ENCODE data around the gene NARF. TPM values are rescaled to one million over a fixed set of nuclear protein-coding genes. Genes with fewer than 3 reads are reported as not detected.

The NARF gene
- 45.5 to 57.0 TPM (median 48.6 TPM) in 5 replicates for total RNA-seq (2022; extraction: Qiagen RNA extraction; ENCODE audit: low read depth)

DNA sequence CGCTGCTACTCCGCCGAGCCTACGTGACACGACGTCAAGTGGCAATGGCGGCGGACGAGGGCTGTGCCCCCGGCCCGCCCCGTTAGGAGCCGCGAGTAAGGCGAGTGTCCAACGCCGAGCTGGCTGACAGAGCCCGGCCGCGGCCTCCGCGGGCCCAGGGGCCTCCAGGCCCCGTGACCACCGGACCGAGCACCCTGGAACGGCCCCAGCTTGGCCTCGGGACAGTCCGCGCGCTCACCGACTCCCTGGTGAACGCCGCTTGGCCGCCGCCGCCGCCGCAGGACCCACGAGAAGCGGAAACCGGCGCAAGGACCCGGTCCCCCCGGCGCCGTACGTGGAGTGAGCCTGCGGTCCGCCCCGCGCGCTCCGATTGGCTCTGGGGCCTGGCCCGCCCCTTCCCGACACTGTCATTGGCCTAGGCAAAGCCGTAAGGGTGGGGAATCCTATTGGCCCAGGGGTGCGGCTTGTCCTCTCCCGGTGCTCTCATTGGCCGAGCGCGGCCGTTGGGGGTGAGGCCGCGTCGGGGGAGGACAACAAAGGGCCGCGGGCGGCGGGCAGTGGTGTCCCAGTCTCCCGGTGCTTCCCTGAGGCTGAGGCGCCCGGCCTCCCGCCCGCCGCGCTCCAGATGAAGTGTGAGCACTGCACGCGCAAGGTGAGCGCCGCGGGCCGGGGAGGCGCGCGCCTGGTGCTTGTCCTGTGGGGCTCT, at the start of gene NARF:
Gene NARF (plus strand): TSS at position 563 of the 706 bp plus-strand sequence. CDS start 63 bp downstream, at position 626.

DNA sequence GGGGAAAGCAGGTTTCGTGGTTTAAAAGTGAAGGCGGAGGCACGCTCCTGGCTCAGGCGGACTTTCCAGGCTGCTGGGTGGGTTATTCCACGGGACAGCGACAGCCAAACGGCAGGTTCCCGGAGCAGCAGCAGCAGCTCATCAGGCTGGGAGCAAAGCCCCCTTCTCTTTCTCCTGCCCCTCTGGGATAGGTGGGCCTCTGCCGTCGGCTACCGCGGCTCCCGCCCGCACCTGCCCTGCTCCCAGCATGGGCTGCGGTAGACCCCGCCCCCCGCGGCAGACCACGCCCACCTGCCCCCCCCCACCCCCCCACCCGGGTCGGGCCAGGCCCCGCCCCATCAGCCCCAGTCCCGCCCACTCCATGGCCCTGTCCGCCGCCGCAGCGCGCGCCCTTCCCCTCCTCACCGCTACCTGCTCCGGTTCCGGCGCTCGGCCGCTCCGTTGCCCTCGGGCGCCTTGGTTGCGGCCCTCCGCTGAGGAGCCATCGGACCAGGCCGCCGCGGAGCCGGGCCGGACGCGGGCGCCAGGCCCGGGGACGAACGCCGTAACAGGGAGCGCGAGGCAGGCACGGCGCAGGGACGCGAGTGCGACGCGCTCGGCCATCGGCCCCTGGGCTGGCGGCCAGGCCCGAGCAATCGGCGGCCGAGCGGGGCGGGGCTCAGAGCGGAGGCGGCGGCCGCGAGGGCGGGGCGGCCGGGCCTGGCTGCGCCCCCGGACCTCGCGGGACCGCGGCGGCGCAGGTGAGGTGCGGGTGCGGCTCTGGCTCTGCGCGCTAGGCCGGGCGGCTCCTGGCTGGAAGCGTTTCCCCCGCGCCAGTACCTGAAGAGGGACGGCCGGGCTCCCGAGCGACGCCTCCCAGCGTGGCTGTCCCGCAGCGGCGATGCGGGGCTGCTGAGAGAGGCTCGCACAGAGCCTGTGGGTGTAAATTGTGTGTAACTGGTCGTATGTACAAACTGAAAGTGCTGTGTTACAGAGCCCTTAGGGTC, 40.2 kb upstream of the NARF start, which contains the start of the genes HEXD and OGFOD3:
Gene HEXD (plus strand): TSS at position 347 of the 986 bp plus-strand sequence. CDS start 1,453 bp downstream, outside the sequence.
Gene OGFOD3 (minus strand): TSS at position 586 of the 986 bp plus-strand sequence. CDS start 101 bp downstream, at position 485.

DNA sequence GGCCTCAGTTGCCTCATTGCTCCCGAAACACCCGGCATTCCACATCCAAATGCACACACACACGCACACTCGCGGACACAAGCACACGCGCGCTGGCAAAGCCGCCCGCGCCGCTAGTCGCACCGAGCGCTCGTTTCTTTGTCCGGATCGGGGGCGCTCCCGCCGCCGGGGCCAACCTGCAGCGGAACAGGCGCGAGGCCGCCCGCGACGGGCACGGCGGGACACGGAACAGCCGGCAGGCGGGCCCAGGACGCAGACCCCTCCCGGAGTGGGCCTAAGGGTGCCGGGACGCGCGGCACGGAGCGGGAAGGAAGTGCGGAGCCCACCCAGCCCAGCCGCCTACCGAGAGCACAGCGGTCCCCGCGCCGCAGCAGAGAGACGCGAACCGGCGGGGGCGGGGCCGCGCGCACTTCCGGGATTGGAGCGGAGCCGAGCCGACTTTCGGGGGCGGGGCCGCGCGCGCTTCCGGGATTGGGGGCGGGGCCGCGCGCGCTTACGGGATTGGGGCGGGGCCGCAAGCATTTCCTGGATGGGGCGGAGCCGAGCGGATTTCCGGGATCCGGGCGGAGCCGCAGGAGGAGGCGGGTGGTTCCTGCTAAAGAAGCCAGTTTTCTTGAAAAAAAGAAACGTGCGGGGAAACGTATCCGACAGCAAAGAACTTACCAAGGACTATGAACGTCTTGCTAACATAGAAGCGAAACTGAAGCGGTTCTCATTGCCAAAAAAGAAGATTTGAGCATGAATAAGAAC, 8.0 kb upstream of the NARF start, which contains the start of gene CYBC1:
Gene CYBC1 (minus strand): TSS at position 396 of the 750 bp plus-strand sequence. CDS start 1,498 bp downstream, outside the sequence.

DNA sequence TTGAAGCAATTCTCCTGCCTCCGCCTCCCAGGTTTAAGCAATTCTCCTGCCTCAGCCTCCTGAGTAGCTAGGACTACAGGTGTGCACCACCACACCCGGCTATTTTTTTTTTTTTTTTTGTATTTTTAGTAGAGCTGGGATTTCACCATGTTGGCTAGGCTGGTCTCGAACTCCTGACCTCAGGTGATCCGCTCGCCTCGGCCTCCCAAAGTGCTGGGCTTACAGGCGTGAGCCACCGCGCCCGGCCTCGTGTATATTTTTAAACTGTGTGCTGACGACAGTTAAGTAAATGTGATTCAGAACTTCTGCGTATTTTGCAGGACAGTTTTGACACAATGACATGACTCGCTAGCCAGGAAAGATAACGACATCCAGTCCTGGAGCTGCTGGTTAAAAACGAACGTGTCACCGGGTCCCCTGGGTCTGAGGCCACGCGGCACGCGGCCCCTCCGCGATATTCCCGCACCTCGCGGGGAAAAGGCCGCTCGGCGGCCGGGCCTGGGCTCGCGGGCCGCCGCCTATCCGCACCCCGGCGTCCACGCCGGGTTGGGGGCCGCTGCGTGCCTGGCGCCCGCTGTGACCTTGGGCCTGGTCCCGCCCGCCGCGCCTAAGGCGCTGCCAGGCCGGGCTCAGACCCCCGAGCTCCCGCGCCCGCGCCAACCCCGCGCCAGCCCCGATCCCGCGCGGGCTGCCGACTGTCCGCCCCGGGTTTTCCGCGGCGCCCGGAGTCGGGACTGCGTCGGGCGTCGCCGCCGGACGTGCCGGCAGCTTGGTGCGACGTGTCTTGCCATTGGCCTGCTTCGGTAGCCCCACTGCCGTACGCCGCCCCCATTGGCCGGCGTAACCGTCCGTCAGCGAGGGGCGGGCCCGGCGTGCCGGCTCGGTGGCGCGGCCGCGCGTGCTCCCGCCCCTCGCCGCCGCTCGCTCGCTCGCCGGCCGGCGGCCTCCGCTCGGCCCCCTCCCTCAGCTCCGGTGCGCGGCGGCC, 60.6 kb downstream of the NARF start, which contains the start of gene FOXK2:
Gene FOXK2 (plus strand): TSS at position 907 of the 985 bp plus-strand sequence. CDS start 157 bp downstream, outside the sequence.

Other genes starting within 250 kb of the NARF start
- 15.5 to 28.9 TPM (median 27.5 TPM) in 5 replicates for gene CCDC57, start 245.9 kb upstream of the NARF start, total RNA-seq (2022; extraction: Qiagen RNA extraction; ENCODE audit: low read depth)
- gene SLC16A3, start 229.7 kb upstream of the NARF start, total RNA-seq (2022; extraction: Qiagen RNA extraction; ENCODE audit: low read depth), result 65.3 to 167 TPM (median 146 TPM) in 5 replicates
- 163 to 231 TPM (median 218 TPM) in 5 replicates for gene CSNK1D, start 185.0 kb upstream of the NARF start, total RNA-seq (2022; extraction: Qiagen RNA extraction; ENCODE audit: low read depth)
- gene CD7, start 141.1 kb upstream of the NARF start, total RNA-seq (2022; extraction: Qiagen RNA extraction; ENCODE audit: low read depth), result 0.11 TPM in 1 of 5 replicates, not detected in the others
- 1.4 to 4.2 TPM (median 1.8 TPM) in 5 replicates for gene SECTM1, start 125.0 kb upstream of the NARF start, total RNA-seq (2022; extraction: Qiagen RNA extraction; ENCODE audit: low read depth)
- 0.34 to 0.83 TPM (median 0.43 TPM) in 5 replicates for gene TEX19, start 99.5 kb upstream of the NARF start, total RNA-seq (2022; extraction: Qiagen RNA extraction; ENCODE audit: low read depth)
- gene UTS2R, start 87.0 kb upstream of the NARF start, total RNA-seq (2022; extraction: Qiagen RNA extraction; ENCODE audit: low read depth), result not detected in 5 replicates
- 9.1 to 16.3 TPM (median 13.9 TPM) in 5 replicates for gene HEXD, start 40.4 kb upstream of the NARF start, total RNA-seq (2022; extraction: Qiagen RNA extraction; ENCODE audit: low read depth)
- 13.4 to 25.8 TPM (median 23.9 TPM) in 5 replicates for gene OGFOD3, start 40.2 kb upstream of the NARF start, total RNA-seq (2022; extraction: Qiagen RNA extraction; ENCODE audit: low read depth)
- gene CYBC1, start 8.0 kb upstream of the NARF start, total RNA-seq (2022; extraction: Qiagen RNA extraction; ENCODE audit: low read depth), result 44.2 to 66.5 TPM (median 56.5 TPM) in 5 replicates
- gene FOXK2, start 61.0 kb downstream of the NARF start, total RNA-seq (2022; extraction: Qiagen RNA extraction; ENCODE audit: low read depth), result 44.3 to 63.1 TPM (median 54.7 TPM) in 5 replicates
- 87.9 to 93.2 TPM (median 91.2 TPM) in 5 replicates for gene WDR45B, start 189.7 kb downstream of the NARF start, total RNA-seq (2022; extraction: Qiagen RNA extraction; ENCODE audit: low read depth)
- gene RAB40B, start 240.0 kb downstream of the NARF start, total RNA-seq (2022; extraction: Qiagen RNA extraction; ENCODE audit: low read depth), result 10.8 to 18.9 TPM (median 17.7 TPM) in 5 replicates

Data from A549 treated with ZK216348 at 1 μM for 4 hours (cell line).